Measurements from ENCODE around the gene RASSF4. TPM values are rescaled to one million over a fixed set of nuclear protein-coding genes. Genes with fewer than 3 reads are reported as not detected.

RASSF4 gene
- total and polyA plus RNA-seq, 4 donors = 8.2 to 26.9 (median 12.4) TPM

DNA sequence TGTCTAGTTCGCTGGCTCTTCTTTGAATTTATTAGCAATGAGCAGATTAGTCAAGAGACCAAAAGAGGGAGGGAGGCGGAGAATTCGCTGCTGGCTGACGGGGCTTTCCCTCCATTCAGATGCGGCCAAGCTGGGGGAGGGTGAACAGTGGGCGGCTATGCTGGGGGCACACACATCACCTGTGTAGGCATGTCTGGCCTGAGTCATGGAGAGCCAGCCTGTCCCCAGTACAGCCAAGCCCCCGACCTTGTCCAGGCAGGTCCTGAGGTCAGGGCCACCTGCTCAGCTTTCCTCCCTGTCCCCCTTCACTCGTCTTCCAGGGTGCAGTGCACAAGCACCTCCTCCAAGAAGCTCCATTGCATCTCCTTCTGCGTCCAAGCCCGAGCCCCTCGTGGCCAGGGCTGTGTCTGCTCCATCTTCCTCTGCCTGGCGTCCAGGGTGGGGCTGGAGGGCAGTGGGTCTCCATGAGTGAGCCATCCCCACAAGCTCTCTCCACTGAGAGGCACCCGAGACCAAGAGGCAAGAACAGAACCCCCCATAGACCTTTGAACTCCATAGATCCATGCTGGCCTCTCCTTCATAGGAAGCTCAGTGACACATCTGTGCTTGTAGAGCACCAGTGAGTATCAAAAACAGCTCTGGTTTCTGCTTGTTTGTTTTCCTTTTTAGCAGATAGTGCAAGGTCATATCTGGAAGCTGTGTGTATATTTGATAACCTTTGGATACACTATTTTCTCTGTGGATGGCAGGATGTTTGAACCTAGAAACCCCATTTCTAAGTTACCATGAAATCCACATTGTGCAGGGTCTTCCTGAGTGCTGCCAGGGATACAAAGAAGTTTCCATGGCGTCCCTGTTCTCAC lies 20.9 kb downstream of the RASSF4 start (continued):
- TF ChIP-seq ZBTB33 (IDR thresholded peaks at IDR 0.05) = no peak

DNA sequence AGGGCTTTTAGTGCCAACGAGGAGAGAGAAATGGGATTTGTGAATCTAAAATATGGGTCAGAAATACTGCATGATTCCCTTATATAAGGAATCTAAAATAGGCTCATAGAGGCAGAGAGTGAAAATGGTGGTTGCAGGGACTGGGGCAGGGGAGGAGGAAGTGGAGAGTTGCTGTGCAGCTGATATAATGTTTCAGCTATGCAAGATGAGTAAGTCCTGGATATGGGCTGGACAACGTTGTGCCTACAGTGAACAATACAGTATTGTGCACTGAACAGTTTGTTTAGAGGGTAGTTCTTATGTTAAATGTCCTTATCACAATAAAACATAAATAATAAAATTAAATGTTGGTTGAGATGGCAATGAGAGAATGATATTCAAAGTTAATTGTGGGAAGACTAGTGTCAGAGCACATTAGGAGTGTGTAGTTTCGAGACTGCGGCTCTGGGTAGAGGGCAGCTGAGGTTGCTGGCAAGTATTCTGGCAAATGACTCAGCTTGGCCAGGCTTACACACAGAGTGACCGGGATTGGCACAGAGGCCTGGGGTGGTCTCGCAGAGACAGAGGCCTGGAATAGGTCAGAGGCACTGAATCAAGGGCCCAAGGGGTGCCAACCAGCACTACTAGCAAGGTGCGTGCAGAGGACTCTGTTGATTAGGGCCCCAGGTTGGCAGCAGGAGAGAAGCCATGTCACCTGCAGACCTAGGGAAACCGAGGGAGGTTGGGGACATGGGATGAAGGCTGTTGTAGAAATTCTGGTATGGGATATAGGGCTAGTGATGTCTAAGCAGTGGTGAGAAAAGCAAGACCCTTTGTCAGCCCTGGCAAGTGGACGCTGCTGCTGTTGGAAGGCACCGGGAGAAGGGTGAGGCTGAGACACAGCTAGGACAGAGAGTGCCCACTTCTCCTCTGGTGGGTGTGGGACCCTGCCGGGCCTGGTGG lies 21.8 kb downstream of the RASSF4 start:
- no peak for DNase-seq (ENCODE audit: low spot score)
- Histone ChIP-seq H3K27ac (ENCODE audit: low read depth in 1 of 2, low read length in 2 of 2) (peak overlapping the region; percentile 91 to 94), H3K9ac (ENCODE audit: low read depth in 1 of 2, low read length in 2 of 2) (peak overlapping the region; percentile 0 to 51), H3K9me3 (ENCODE audit: control insufficient read depth in 4 of 4, low read length in 3 of 4) (no peaks in the 10 kb centered on the region), H3K36me3 (ENCODE audit: control insufficient read depth in 4 of 4, insufficient read depth in 3 of 4, low read depth in 1 of 4, low read length in 3 of 4) (peaks cover 0 to 5% (median under 1%) of the 10 kb centered on the region in 4 donors), H3K27me3 (ENCODE audit: control insufficient read depth in 4 of 4, insufficient read depth in 4 of 4, low read length in 3 of 4) (no peaks in the 10 kb centered on the region), H3K4me1 (ENCODE audit: control insufficient read depth in 4 of 4, insufficient read depth in 4 of 4, low read length in 3 of 4) (peaks cover 30 to 48% (median 40%) of the 10 kb centered on the region in 4 donors), H3K4me3 (ENCODE audit: low read depth in 1 of 3, low read length in 3 of 3) (no peak overlapping the region)
- 50% methylated on average over 11 of the region's 11 CpGs for WGBS
- no peak for TF ChIP-seq FOXA1 (IDR thresholded peaks at IDR 0.05)
- TF ChIP-seq YY1 (IDR thresholded peaks at IDR 0.05) = peak; percentile 50
- TF ChIP-seq CTCF (IDR thresholded peaks at IDR 0.05; ENCODE audit: low read depth, low read length, missing input control) = no peak
- TF ChIP-seq RXRA (IDR thresholded peaks at IDR 0.05) = peak in 1 of 2 donors; percentile 62
- TF ChIP-seq TAF1 (conservative IDR thresholded peaks at IDR 0.05) = peak; percentile 0
- TF ChIP-seq JUND (IDR thresholded peaks at IDR 0.05) = peak in 1 of 2 donors; percentile 59

DNA sequence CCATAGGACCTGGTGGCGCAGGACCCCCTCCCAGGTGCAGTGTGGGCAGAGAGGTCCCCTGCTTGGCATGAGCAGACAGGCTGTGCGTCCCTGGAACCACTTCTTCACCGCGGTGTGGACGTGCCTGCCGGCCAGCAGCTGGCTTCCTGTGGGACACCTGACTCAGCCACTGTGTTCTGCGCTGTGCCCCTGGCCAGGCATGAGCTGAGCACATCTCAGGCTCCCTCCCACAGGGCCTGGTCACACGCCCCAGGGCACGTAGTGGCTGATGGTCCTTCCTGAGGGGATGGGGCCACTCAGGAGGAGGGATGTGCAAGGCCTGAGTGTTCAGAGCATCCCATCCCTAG lies 22.5 kb downstream of the RASSF4 start:
- TF ChIP-seq EGR1 (IDR thresholded peaks at IDR 0.05; ENCODE audit: low read depth in 2 of 2) = no peak
- H3K4me1 ChIP-seq (ENCODE audit: control insufficient read depth in 4 of 4, insufficient read depth in 4 of 4, low read length in 3 of 4) = peaks cover 30 to 42% (median 36%) of the 10 kb centered on the region in 4 donors
- H3K9ac ChIP-seq (ENCODE audit: low read depth in 1 of 2, low read length in 2 of 2) = no peak overlapping the region
- no peak for DNase-seq (ENCODE audit: low spot score)
- no peaks in the 10 kb centered on the region for H3K9me3 ChIP-seq (ENCODE audit: control insufficient read depth in 4 of 4, low read length in 3 of 4)
- WGBS = 80% methylated on average over 9 of the region's 9 CpGs
- peaks cover 0 to 2% (median 0%) of the 10 kb centered on the region in 4 donors for H3K36me3 ChIP-seq (ENCODE audit: control insufficient read depth in 4 of 4, insufficient read depth in 3 of 4, low read depth in 1 of 4, low read length in 3 of 4)
- peak overlapping the region; percentile 91 to 94 for H3K27ac ChIP-seq (ENCODE audit: low read depth in 1 of 2, low read length in 2 of 2)
- H3K27me3 ChIP-seq (ENCODE audit: control insufficient read depth in 4 of 4, insufficient read depth in 4 of 4, low read length in 3 of 4) = no peaks in the 10 kb centered on the region
- no peak overlapping the region for H3K4me3 ChIP-seq (ENCODE audit: low read depth in 1 of 3, low read length in 3 of 3)

- peaks cover 27 to 40% (median 34%) of the 10 kb centered on the region in 4 donors for H3K4me1 ChIP-seq (ENCODE audit: control insufficient read depth in 4 of 4, insufficient read depth in 4 of 4, low read length in 3 of 4)
- no peak for DNase-seq (ENCODE audit: low spot score)
- no peak overlapping the region for H3K9ac ChIP-seq (ENCODE audit: low read depth in 1 of 2, low read length in 2 of 2)
- H3K27me3 ChIP-seq (ENCODE audit: control insufficient read depth in 4 of 4, insufficient read depth in 4 of 4, low read length in 3 of 4) = no peaks in the 10 kb centered on the region
- H3K9me3 ChIP-seq (ENCODE audit: control insufficient read depth in 4 of 4, low read length in 3 of 4) = no peaks in the 10 kb centered on the region
- H3K4me3 ChIP-seq (ENCODE audit: low read depth in 1 of 3, low read length in 3 of 3) = no peak overlapping the region
- 94% methylated on average over 9 of the region's 9 CpGs for WGBS
- H3K27ac ChIP-seq (ENCODE audit: low read depth in 1 of 2, low read length in 2 of 2) = peak overlapping the region; percentile 91 to 94
- peaks cover 0 to under 1% (median 0%) of the 10 kb centered on the region in 4 donors for H3K36me3 ChIP-seq (ENCODE audit: control insufficient read depth in 4 of 4, insufficient read depth in 3 of 4, low read depth in 1 of 4, low read length in 3 of 4)
- no peak for TF ChIP-seq RXRA (IDR thresholded peaks at IDR 0.05)
- no peak for TF ChIP-seq JUND (IDR thresholded peaks at IDR 0.05)
- no peak for TF ChIP-seq REST (IDR thresholded peaks at IDR 0.05)
- TF ChIP-seq YY1 (IDR thresholded peaks at IDR 0.05) = no peak
- no peak for TF ChIP-seq EGR1 (IDR thresholded peaks at IDR 0.05; ENCODE audit: low read depth in 2 of 2)
- TF ChIP-seq NR2F2 (IDR thresholded peaks at IDR 0.05) = no peak
- TF ChIP-seq FOXA2 (IDR thresholded peaks at IDR 0.05) = no peak
- no peak for TF ChIP-seq CTCF (IDR thresholded peaks at IDR 0.05; ENCODE audit: low read depth, low read length, missing input control)
Measured at GRCh38 chr10:44982496-44982895, 22.9 kb downstream of the RASSF4 start.
